Measurements from ENCODE around the gene SWT1.
"Not testable (repeated sequence)": the region's sequence is repeated elsewhere in the genome, so short reads cannot be mapped to it uniquely, and the experiment has no call there.

The SWT1 gene

GRCh38 chr1:185255595-185255994 lies 98.6 kb downstream of the SWT1 start:
- not testable (repeated sequence) for DNase-seq

GRCh38 chr1:185257116-185257949 lies 100.4 kb downstream of the SWT1 start:
- DNase-seq, result peak; percentile 48

DNA sequence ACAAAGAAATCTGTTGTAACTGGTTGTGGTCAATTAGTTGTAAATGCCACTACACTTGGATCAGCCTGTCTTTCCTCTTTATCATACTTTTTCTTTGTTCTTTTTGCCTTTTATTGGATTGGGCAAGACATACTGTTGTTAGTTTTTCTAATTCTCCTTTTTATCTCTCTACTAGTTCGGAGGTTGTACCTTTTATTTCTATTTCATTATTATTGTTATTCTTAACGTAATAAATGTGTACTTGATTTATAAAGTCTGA lies 100.9 kb downstream of the SWT1 start:
- no peak for DNase-seq

GRCh38 chr1:185258676-185259075 lies 101.7 kb downstream of the SWT1 start:
- no peak for DNase-seq

GRCh38 chr1:185260611-185261010 lies 103.6 kb downstream of the SWT1 start:
- no peak for DNase-seq

DNA sequence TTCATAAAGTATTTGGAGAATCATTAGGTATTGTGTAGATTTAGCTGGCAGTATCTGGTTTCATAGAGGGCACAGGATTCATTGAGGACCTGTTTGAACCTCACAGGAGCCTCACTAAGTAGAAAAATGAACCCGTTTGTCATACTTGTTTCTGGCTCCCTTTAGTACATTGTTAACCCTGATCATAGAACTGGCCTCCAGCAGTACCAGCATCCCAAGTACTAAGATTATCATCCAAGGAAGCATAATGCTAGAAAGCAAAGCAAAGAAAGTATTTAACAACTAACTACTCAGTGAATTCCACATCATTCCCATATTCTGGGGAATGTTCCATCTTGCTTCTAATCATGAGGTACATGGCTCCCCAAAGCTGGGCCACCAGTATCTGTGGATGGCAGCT lies 105.2 kb downstream of the SWT1 start:
- DNase-seq, result no peak

DNA sequence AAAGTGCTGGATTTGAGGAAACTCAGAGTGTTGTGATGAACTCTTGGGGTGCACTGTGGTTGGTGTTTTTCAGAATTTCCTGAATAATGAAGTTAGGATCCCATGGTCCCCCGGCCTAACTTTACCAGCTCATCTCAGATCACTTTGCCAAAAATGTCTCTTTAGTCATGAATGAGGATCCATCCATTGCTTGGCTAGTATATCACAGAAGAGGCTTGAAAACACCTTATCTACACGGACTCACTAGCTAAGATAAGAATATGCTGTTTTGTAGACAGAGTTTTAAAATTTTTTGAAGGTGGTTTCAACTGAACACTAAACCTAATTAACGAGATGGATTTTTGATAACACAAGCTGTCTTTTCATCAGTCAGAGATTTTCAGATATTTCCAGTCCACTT lies 106.3 kb downstream of the SWT1 start:
- no peak for DNase-seq

DNA sequence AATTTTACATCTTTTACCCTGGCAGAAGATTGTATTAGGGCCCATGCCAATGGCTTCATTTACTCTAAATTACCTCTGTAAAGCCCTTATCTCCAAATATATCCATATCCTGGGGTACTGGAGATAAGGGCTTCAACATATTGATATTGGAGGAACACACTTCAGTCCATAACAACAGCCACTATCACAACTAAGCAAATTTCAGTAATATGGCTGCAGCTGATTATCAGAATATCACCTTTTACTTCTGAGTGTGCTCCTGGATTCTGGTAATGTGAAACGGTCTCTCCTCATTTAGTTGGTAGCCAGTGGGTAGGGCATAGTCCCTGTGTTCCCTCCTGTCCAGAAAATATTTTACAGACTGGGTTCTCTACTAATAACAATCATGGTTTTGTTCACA lies 106.8 kb downstream of the SWT1 start:
- DNase-seq, result no peak

DNA sequence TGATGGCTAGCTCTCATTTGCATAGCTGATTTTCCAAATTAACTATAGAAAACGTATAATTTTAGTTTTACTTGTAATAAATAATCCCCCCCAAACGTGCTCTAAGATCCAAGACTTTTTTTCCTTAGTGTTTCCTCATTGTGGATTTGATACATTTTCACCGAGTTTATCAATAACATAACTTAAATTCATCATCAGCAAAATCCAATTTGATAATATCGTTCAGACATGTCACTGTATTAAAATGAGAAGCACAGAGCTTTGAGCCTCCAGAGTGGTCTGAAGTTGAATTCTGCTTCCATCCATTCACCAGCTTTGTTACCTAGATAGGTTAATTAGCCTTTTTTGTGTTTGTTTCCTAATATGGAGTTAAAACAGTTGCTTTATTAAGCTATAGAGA lies 108.3 kb downstream of the SWT1 start:
- DNase-seq, result no peak

GRCh38 chr1:185267301-185267700 lies 110.3 kb downstream of the SWT1 start:
- no peak for DNase-seq

GRCh38 chr1:185267701-185268100 lies 110.7 kb downstream of the SWT1 start:
- no peak for DNase-seq

DNA sequence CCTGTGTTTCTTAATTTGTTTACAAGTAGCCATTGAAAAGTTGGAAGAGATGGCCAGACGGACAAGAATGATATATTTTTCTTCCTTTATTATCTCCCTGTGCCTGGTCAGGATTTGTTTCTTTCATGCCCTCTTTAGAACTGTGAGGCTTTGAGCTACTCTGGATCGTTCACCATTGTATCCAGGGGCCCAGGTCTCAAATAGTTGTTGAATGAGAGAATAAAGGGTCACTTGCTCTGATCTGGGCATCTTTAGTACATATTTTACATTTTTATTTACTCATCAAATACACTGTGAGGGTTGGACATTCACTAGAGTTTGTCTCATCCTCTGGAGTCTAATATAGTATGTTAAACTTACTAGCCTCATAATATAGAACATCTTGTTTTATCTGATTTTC lies 111.4 kb downstream of the SWT1 start:
- no peak for DNase-seq

DNA sequence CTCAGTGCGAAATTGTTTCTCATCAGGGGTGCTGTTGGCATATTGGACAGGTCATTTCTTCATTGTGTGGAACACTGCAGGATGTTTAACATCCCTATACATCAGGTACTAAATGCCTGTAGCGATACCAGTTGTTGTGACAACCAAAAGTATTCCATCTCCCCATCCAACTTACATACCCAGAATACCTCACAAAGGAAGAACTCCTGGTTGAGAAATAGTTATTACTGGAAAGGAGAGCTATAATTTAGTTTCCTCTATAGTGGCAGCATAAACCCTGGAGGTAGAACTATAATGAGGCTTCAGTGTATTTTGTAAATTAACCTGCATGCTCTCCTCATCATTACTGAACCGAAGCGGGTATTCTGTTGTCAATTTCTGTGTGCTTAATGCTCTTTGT lies 115.0 kb downstream of the SWT1 start:
- DNase-seq, result no peak

GRCh38 chr1:185279571-185279970 lies 122.6 kb downstream of the SWT1 start:
- no peak for DNase-seq

DNA sequence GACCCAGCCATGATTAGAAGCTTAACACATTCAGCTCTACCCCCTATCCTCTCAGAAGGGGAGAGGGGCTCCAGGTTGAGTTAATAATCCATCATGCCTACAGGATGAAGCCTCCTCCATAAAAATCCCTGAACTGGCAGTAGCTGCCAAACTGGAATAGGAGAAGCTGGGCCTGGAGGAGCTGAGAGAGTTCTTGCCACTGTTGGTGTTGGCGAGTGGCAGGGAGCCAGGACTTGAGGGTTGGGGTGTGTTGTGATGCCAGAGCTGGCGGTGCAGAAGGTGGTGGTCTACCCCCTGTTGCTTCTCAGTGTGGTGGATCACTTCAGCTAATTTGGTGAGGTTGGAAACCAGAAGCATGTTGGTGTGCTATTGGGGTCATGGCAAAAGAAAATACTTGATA lies 123.6 kb downstream of the SWT1 start:
- no peak for DNase-seq

GRCh38 chr1:185281245-185281644 lies 124.3 kb downstream of the SWT1 start:
- no peak for DNase-seq

- DNase-seq, result no peak
Measured at GRCh38 chr1:185284116-185284515, 127.1 kb downstream of the SWT1 start.

DNA sequence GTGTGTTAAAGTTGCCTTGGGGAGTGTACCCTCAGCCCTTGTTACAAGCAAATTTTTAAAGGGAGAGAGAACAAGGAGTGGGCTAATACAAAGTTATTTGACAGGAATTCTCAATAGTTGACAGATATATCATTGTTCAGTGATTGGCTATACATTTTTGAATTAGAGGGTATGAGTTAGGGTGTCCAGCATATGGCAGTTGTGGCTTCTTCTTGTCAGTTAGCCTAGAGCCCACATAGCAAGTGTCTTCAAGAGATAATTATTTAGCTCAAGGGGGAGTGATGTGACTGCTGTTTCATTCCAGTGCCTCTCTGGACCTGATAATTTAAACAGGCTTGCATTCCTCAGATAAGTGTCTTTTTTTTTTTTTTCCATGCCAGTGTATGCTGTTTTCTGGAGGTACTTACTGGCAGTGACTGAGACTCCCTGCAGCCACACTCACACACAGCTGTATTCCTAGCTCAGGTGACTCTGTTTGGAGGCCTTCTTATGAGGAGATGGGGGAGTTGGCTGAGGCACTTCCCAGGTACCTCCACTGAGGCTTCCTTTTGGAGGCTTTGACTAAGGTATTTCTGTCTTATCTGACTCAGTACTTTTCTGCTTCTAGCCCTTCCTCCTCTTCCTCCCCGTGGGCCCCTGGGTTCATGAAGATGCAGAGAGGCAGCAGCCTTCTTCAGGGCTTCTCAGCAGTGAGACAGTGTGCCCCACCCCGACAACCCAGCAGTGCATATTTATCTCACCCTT lies 127.7 kb downstream of the SWT1 start:
- DNase-seq, result no peak

GRCh38 chr1:185287451-185287850 lies 130.5 kb downstream of the SWT1 start:
- no peak for DNase-seq

GRCh38 chr1:185288435-185288834 lies 131.5 kb downstream of the SWT1 start:
- no peak for DNase-seq

DNA sequence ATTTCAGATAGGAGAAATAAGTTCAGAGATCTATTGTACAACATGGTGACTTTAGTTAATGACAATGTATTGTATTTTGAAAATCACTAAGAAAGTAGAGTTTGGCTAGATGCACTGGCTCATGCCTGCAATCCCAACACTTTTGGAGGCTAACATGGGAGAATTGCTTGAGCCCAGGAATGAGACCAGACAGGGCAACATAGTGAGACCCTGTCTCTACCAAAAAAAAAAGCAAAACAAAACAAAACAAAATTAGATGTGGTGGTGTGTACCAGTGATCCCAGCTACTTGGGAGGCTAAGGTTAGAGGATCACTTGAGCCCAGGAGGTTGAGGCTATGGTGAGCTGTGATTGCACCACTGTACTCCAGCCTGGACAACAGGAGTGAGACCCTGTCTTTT lies 132.9 kb downstream of the SWT1 start:
- no peak for DNase-seq

- no peak for DNase-seq
Measured at GRCh38 chr1:185291159-185291558, 134.2 kb downstream of the SWT1 start.

DNA sequence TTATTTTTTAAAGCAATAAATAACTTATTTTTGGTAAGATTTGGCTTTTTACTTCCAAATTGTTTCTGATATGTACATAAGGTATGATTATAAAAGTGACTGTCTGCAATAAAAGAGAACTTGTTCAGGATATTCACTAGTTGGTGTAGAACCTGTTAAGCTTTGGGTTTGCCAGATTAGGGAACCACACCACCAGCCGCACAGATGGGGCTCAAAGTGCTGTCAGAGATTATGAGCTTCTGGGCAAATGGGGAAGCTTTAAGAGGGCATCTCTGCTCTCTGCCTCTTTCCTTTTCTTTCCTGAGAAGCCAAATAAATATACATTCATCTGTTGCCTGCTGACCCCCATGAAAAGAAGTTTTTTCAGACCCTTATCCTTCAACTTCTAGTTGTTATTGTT lies 134.7 kb downstream of the SWT1 start:
- DNase-seq, result no peak

- DNase-seq, result no peak
Measured at GRCh38 chr1:185292237-185292636, 135.3 kb downstream of the SWT1 start.
